NCI-H1436 treated with DMSO at 0.1 percent for 48 hours (cell line): Measurements from ENCODE around the gene NSUN6.

Source experiments
- DNase-seq: peaks from one replicate; lab custom pipeline; 2025; lab: John Stamatoyannopoulos, UW

NSUN6 gene

GRCh38 chr10:18651324-18652007 lies at the start of gene NSUN6:
Gene NSUN6 (minus strand): TSS chr10:18651587. CDS start chr10:18651203, 384 bp downstream.
- peak; percentile 45 for DNase-seq

DNA sequence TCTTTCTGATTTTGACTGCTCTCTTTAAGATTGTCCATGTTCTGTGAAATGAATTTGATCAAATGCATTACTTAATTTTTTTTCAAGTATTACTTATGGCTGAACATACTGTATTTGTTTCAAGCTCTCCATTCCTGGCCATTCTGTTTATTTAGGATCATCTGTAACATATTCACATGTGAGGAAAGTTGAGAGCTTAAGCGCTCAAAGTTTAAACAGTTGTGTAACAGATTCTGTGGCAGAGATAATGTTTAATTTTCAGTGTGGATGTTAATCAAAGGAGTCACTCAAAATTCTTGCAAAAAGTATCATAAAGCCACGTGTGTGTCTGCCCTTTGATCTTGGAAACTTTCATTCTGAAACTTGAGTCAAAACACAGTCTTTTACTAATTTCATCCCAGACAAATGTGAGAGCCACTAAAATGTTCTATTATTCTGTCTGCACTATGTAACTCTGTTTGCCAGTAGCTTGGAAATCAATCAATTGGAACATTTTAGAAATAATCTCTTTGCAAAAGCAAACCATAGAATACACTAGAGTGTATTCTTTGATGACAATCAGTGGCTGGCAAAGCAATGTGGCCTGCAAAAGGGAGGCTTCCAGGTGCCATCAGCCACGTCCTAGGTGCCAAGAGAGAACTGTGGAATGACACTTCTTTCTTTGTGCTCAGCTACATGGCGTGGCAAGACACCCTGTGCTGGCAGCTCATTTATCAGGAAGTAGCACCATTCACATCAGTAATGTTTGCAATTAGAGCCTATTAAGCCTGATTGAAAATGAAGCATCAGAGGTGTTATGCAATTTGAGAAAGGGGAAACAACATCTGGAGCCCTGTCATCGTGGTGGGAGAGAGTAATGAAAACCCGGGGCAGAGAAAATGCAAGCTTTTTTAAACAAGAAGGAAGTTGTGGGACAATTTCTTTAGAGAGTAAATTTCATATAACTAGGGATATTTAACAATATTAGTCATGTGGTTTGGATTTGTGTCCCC lies 48.8 kb upstream of the NSUN6 start:
- no peak for DNase-seq

- DNase-seq: no peak
Observed at GRCh38 chr10:18690541-18690940, 39.2 kb upstream of the NSUN6 start.

- DNase-seq: no peak
Observed at GRCh38 chr10:18689498-18689897, 38.1 kb upstream of the NSUN6 start.

- no peak for DNase-seq
Observed at GRCh38 chr10:18687706-18688105, 36.3 kb upstream of the NSUN6 start.

DNA sequence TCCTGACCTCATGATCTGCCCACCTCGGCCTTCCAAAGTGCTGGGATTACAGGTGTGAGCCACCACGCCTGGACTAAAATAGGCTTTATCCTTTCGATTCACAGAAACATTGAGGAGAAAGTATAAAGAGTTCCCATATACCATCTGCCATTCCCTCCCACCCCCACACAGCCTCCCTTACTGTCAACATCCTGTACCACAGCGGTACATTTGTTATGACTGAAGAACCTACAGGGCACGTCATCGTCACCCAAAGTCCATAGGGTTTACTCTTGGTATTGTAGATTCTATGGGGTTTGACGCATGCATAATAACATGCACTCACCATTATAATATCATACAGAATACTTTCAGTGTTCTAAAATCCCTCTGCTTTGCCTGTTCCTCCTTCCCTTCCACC lies 35.8 kb upstream of the NSUN6 start:
- no peak for DNase-seq

GRCh38 chr10:18685555-18685954 lies 34.2 kb upstream of the NSUN6 start:
- no peak for DNase-seq

- DNase-seq: no peak
Observed at GRCh38 chr10:18684953-18685352, 33.6 kb upstream of the NSUN6 start.

DNA sequence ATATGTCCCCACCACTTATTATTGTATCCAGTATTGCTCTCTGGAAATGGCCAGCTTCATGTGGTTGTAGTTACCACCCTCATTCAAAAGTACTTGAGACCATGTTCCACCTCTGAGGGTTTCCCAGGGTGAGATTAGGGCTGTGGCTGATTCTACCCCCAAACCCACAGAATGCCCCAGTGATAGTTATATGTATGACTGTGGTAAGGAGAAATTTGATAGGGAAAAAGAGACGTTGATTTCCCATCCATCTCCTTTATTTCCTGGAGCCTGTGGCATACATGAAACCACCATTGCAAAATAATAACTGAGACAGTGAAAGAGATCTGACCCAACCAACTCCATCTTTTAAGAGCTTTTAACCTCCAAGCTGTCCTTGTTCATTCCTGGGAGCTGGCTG lies 33.0 kb upstream of the NSUN6 start:
- DNase-seq: no peak

- DNase-seq: no peak
Observed at GRCh38 chr10:18683427-18683826, 32.0 kb upstream of the NSUN6 start.

GRCh38 chr10:18681971-18682411 lies 30.6 kb upstream of the NSUN6 start:
- no peak for DNase-seq

- DNase-seq: no peak
Observed at GRCh38 chr10:18681366-18681765, 30.0 kb upstream of the NSUN6 start.

- no peak for DNase-seq
Observed at GRCh38 chr10:18680754-18681153, 29.4 kb upstream of the NSUN6 start.

GRCh38 chr10:18675086-18675801 lies 23.9 kb upstream of the NSUN6 start:
- no peak for DNase-seq

DNA sequence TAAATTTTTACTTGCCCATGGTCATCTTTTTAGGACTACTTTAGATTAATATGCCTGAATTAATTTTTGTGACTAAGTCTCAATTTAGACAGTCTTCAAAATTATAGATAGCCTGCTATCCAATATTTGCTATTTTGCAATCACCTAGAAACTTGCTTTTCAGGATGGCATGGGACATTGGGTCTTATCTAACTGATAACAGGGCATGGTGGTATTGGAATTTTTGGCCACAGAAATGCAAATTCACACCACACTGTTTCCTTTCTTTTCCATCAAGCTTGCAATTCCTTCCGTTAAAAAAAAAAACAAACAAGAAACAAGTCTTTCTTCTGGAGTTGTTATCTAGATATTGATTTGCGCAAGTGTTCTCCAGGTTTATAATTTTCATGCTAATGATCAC lies 16.6 kb upstream of the NSUN6 start:
- no peak for DNase-seq

DNA sequence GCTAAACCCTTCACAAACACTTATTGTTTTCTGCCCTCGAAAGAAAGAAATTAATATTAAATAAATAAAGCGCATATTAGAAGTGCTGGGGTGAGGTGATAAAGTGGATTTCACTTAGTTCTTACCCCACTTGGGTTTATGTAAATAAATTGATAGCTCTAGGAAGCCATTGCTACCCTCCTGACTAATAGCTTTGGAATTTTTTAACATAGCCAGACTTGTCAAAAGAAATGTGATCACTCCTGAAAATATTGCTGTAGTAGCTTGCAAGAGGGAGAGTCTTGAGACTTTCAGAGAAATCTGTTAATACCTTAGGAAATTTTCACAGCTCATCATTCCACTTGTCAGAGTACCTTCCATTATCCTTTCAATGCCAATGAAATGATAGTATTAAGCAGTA lies 15.4 kb upstream of the NSUN6 start:
- DNase-seq: no peak

DNA sequence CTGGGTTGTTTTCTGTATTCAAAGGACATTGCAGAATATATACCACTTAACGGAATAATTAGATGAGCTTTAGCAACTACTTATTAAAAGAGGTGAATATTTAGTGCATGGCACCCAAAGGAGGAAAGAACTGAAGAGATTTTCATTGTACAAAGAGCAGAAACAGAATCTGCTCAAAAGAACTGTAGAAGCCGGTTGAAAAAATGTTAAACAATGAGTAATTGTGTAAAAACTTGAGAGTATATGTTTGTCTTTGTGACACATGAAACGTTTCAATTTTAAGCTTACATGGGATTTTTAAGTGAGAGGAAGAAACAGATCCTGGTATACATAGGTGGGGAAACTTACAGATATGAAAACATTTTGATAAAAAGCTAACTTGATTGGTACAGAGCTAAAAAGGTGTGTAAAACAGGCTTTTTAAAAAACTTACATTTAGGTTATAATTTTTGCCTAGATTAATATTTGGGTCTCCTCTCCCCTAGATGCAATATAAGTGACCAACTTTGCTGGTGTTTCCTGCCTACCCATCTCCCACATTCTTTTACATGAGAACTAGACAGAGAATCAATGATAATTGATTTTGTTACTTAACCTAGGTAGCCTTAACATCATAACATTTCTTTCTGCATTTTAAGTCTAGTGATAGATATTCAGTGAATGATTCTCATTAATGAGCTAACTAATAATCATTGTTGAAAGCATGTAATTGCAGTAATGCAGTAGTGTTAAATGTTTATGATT lies 14.6 kb upstream of the NSUN6 start:
- no peak for DNase-seq

DNA sequence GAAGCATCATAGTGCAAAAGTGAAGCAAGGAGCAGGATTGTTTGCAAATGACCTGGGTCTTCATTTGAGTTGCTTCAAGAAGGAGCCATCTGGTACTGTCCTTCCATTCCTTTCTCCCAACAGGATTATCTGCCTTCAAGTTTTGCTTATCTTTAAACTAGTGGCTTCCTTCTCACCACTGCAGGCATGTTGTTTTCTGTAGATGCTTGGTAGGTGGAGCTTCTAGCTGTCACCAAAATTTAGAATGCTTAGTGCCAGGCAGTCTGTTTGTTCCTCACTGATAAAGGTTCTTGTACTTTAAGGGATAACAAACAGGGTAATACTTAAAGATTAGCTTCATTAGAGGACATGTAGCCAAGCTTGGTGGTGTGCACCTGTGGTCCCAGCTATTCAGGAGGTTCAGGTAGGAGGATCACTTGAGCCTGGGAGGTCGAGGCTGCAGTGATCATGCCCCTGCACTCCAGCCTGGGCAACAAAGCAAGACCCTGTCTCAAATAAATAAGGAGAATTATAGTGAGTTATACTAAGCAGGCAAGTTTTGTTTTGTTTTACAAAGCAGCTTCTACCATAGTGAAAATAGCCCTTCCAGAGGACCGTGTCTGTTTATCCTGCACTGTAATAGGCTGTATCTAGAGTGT lies 13.6 kb upstream of the NSUN6 start:
- DNase-seq: no peak

DNA sequence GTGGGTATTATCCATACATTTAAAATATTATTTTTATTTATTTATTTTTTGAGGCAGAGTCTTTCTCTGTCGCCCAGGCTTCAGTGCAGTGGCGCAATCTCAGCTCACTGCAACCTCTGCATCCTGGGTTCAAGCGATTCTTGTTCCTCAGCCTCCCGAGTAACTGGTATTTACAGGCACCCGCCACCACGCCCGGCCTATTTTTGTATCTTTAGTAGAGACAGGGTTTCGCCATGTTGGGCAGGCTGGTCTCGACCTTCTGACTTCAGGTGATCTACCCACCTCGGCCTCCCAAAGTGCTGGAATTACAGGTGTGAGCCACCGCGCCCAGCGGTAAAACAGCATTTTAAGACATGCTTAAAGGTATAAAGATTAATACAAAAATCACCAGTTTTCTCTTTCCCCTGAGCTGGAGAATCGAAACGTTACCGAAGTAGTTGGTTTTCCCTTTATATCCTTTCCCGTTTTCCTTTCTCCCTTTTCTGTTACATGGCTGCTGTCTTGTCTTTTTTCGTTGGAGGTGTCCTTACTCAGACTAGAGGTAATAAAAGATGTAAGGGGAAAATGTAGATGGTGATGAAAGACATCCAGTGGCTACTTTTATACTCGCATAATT lies 9.5 kb upstream of the NSUN6 start:
- no peak for DNase-seq

DNA sequence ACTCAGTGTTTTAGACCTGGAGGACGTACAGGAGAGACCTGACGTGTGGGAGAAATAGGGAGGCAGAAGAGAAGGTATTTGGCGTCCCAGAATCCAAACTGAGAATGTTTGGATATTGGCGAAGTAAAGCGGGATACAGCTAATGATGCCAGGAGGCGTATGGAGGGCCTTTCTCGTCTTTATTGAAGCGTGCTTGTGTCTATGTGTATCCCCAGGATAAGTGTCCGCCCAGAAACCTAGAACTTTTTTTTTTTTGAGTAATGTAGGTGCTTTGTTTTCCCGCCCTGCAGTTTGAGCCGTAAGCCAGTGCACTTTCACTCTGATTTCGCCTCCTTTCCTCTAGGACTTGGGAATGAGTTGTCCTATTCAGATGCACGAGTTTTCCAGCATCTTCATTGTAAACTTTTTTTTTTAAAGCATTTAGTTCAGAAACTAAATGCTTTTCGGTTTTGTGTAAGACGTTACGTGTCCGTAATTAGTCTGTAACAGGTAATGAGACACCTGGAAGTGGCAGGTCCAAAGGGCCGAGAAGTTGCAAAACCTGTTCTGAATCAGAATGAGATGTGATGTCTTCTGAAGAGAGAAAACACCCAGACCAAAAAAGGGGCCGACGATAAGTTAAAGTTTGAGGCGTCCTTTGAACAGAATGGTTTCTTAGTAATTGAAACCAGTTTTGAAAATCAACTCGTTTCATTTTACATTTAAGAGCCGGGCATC lies 8.6 kb upstream of the NSUN6 start:
- no peak for DNase-seq
